GM12892 (cell line): ENCODE results near the gene TMEM131.

Source experiments
- POLR2A ChIP-seq: IDR thresholded peaks from 2 replicates; pipeline ENCODE4 v1.6.1; 2011; ENCODE audit warnings: low read depth, low read length, control low read depth
- POLR2AphosphoS5 ChIP-seq: IDR thresholded peaks from 2 replicates; pipeline ENCODE4 v1.6.1; 2011; ENCODE audit warnings: low read depth, low read length, control low read depth

- TF ChIP-seq POLR2A (no peak), POLR2AphosphoS5 (no peak)
Observed at GRCh38 chr2:97992836-97993825, 2.6 kb downstream of the TMEM131 start.
